Measurements from ENCODE around the gene LMO3. TPM values are rescaled to one million over a fixed set of nuclear protein-coding genes. Genes with fewer than 3 reads are reported as not detected.
A peak's percentile ranks its signal among the peaks of the same experiment; 100 is the strongest.

The LMO3 gene
- total RNA-seq, 1 experiment from 2014 or later = not detected

GRCh38 chr12:16524378-16524777 lies 81.6 kb downstream of the LMO3 start:
- Histone ChIP-seq H3K9me3 (ENCODE audit: insufficient read depth, low read depth) (peaks cover 3% of the 10 kb centered on the region; the same call in 1 of the 2 replicates), H2AFZ (no peak overlapping the region), H3K9me2 (ENCODE audit: insufficient read depth) (no peaks in the 10 kb centered on the region), H3K79me2 (ENCODE audit: low read depth) (no peaks in the 10 kb centered on the region), H4K20me1 (ENCODE audit: insufficient read depth) (no peaks in the 10 kb centered on the region), H3K36me3 (ENCODE audit: low read depth) (no peaks in the 10 kb centered on the region), H3K27ac (peak overlapping the region; percentile 86), H3F3A (ENCODE audit: insufficient read depth, low read depth) (no peaks in the 10 kb centered on the region), H3K4me1 (replicated peaks; ENCODE audit: insufficient read depth) (peaks cover 30% of the 10 kb centered on the region), H3K4me3 (peak overlapping the region; percentile 35; the same call in 1 of the 2 replicates), H3K4me2 (peak overlapping the region; percentile 81), H3K27me3 (ENCODE audit: insufficient read depth, low read depth) (no peaks in the 10 kb centered on the region)
- no TSS peak for BruUV-seq (replicated peaks)
- peak; percentile 17 to 91 for DNase-seq
- CTCF ChIA-PET = no interaction called here
- intact Hi-C loops (cut with micrococcal nuclease; ENCODE audit: unreplicated experiment) = loop anchor here (1.0 kb wide), 1 partner anchor 87 kb away; no protein-coding TSS in a partner anchor
- POLR2A ChIA-PET (ENCODE audit: unreplicated experiment) = interaction anchor here (0.6 to 0.7 kb wide), 2 partner anchors 561 to 1753 kb away, joined by 6 to 7 read pairs; a partner anchor contains a TSS
- no peak for TF ChIP-seq EZH2 (IDR thresholded peaks at IDR 0.05; ENCODE audit: low read depth)
- no peak for TF ChIP-seq CTCF (conservative IDR thresholded peaks at IDR 0.05)

GRCh38 chr12:16523951-16524331 lies 82.0 kb downstream of the LMO3 start:
- Histone ChIP-seq H3F3A (ENCODE audit: insufficient read depth, low read depth) (no peaks in the 10 kb centered on the region), H3K79me2 (ENCODE audit: low read depth) (no peaks in the 10 kb centered on the region), H3K9me3 (ENCODE audit: insufficient read depth, low read depth) (peaks cover 3% of the 10 kb centered on the region; the same call in 1 of the 2 replicates), H3K27me3 (ENCODE audit: insufficient read depth, low read depth) (no peaks in the 10 kb centered on the region), H3K4me1 (replicated peaks; ENCODE audit: insufficient read depth) (peaks cover 30% of the 10 kb centered on the region), H4K20me1 (ENCODE audit: insufficient read depth) (no peaks in the 10 kb centered on the region), H3K27ac (peak overlapping the region; percentile 86), H3K4me3 (peak overlapping the region; percentile 35; the same call in 1 of the 2 replicates), H3K4me2 (peak overlapping the region; percentile 81), H2AFZ (peak overlapping the region; percentile 33; the same call in 1 of the 2 replicates), H3K36me3 (ENCODE audit: low read depth) (no peaks in the 10 kb centered on the region), H3K9me2 (ENCODE audit: insufficient read depth) (no peaks in the 10 kb centered on the region)
- no peak for DNase-seq
- no peak for TF ChIP-seq CTCF (conservative IDR thresholded peaks at IDR 0.05)
- ChIA-PET POLR2A (ENCODE audit: unreplicated experiment) (interaction anchor here (0.5 to 0.7 kb wide), 2 partner anchors 561 to 1073 kb away, joined by 7 read pairs; no protein-coding TSS in a partner anchor), CTCF (no interaction called here)
- intact Hi-C loops (cut with micrococcal nuclease; ENCODE audit: unreplicated experiment) = loop anchor here (1.0 kb wide), 1 partner anchor 87 kb away; no protein-coding TSS in a partner anchor
- BruUV-seq (replicated peaks) = no TSS peak

GRCh38 chr12:16523284-16523950 lies 82.5 kb downstream of the LMO3 start:
- Histone ChIP-seq H3K79me2 (ENCODE audit: low read depth) (no peaks in the 10 kb centered on the region), H3K9me3 (ENCODE audit: insufficient read depth, low read depth) (peaks cover 3% of the 10 kb centered on the region; the same call in 1 of the 2 replicates), H3K27ac (peak overlapping the region; percentile 86), H3K36me3 (ENCODE audit: low read depth) (no peaks in the 10 kb centered on the region), H4K20me1 (ENCODE audit: insufficient read depth) (no peaks in the 10 kb centered on the region), H3K4me1 (replicated peaks; ENCODE audit: insufficient read depth) (peaks cover 30% of the 10 kb centered on the region), H3K4me3 (peak overlapping the region; percentile 35; the same call in 1 of the 2 replicates), H3K9me2 (ENCODE audit: insufficient read depth) (no peaks in the 10 kb centered on the region), H3K4me2 (peak overlapping the region; percentile 81), H2AFZ (peak overlapping the region; percentile 33; the same call in 1 of the 2 replicates), H3K27me3 (ENCODE audit: insufficient read depth, low read depth) (no peaks in the 10 kb centered on the region), H3F3A (ENCODE audit: insufficient read depth, low read depth) (no peaks in the 10 kb centered on the region)
- TF ChIP-seq EZH2 (IDR thresholded peaks at IDR 0.05; ENCODE audit: low read depth) (no peak), CTCF (conservative IDR thresholded peaks at IDR 0.05) (no peak)
- ChIA-PET POLR2A (ENCODE audit: unreplicated experiment) (interaction anchor here (0.5 kb wide), 1 partner anchor 1073 kb away, joined by 7 read pairs; no protein-coding TSS in a partner anchor), CTCF (no interaction called here)
- no peak for DNase-seq
- BruUV-seq (replicated peaks) = TSS peak; percentile 87
- intact Hi-C loops (cut with micrococcal nuclease; ENCODE audit: unreplicated experiment) = no loop called here
